ENCODE results near the gene SLC9A3.
A peak's percentile ranks its signal among the peaks of the same experiment; 100 is the strongest.

The SLC9A3 gene

GRCh38 chr5:543351-543750 lies 19.1 kb upstream of the SLC9A3 start:
- Histone ChIP-seq H3K4me2 (ENCODE audit: low read length) (no peak overlapping the region), H2BK15ac (replicated peaks; ENCODE audit: low read depth) (no peak overlapping the region), H2BK120ac (ENCODE audit: low read depth, low read length) (no peak overlapping the region), H3K27me3 (ENCODE audit: insufficient read depth, low read length, poor library complexity) (no peaks in the 10 kb centered on the region), H4K5ac (ENCODE audit: low read length) (no peak overlapping the region), H2AK5ac (ENCODE audit: low read length) (no peak overlapping the region), H3K27ac (ENCODE audit: low read depth, low read length) (no peak overlapping the region), H3K79me2 (ENCODE audit: control insufficient read depth, insufficient read depth, low read length) (no peaks in the 10 kb centered on the region), H4K8ac (ENCODE audit: low read depth, low read length) (no peak overlapping the region), H3K4me1 (ENCODE audit: control insufficient read depth, low read depth, low read length) (no peaks in the 10 kb centered on the region), H3K23ac (ENCODE audit: low read length) (no peak overlapping the region), H3K36me3 (ENCODE audit: control insufficient read depth, insufficient read depth, low read length) (no peaks in the 10 kb centered on the region), H2BK5ac (ENCODE audit: low read length) (no peak overlapping the region), H3K9ac (ENCODE audit: low read length) (no peak overlapping the region), H3K56ac (ENCODE audit: low read length) (no peak overlapping the region), H3K4me3 (ENCODE audit: low read length) (no peak overlapping the region), H3K79me1 (ENCODE audit: low read length) (no peaks in the 10 kb centered on the region), H3K4ac (ENCODE audit: low read depth, low read length) (no peak overlapping the region), H3K18ac (ENCODE audit: low read length) (no peak overlapping the region)
- DNase-seq, result no peak
- WGBS (ENCODE audit: extremely low coverage, insufficient coverage, low lambda C conversion rate), result no CpG with 5 or more reads among the region's 5 CpGs

GRCh38 chr5:542319-543311 lies 18.4 kb upstream of the SLC9A3 start:
- no peaks in the 10 kb centered on the region for H3K36me3 ChIP-seq (ENCODE audit: control insufficient read depth, insufficient read depth, low read length)
- no peak overlapping the region for H4K8ac ChIP-seq (ENCODE audit: low read depth, low read length)
- no peaks in the 10 kb centered on the region for H3K79me1 ChIP-seq (ENCODE audit: low read length)
- no peak overlapping the region for H3K4me3 ChIP-seq (ENCODE audit: low read length)
- no peak overlapping the region for H3K4ac ChIP-seq (ENCODE audit: low read depth, low read length)
- no peak overlapping the region for H4K5ac ChIP-seq (ENCODE audit: low read length)
- peak overlapping the region; percentile 45 for H3K23ac ChIP-seq (ENCODE audit: low read length)
- WGBS (ENCODE audit: extremely low coverage, insufficient coverage, low lambda C conversion rate), result no CpG with 5 or more reads among the region's 32 CpGs
- no peaks in the 10 kb centered on the region for H3K27me3 ChIP-seq (ENCODE audit: insufficient read depth, low read length, poor library complexity)
- H2BK120ac ChIP-seq (ENCODE audit: low read depth, low read length), result no peak overlapping the region
- H2AK5ac ChIP-seq (ENCODE audit: low read length), result no peak overlapping the region
- no peak overlapping the region for H3K9ac ChIP-seq (ENCODE audit: low read length)
- no peak overlapping the region for H3K27ac ChIP-seq (ENCODE audit: low read depth, low read length)
- no peaks in the 10 kb centered on the region for H3K79me2 ChIP-seq (ENCODE audit: control insufficient read depth, insufficient read depth, low read length)
- no peak overlapping the region for H3K18ac ChIP-seq (ENCODE audit: low read length)
- H2BK15ac ChIP-seq (replicated peaks; ENCODE audit: low read depth), result no peak overlapping the region
- H2BK5ac ChIP-seq (ENCODE audit: low read length), result no peak overlapping the region
- no peaks in the 10 kb centered on the region for H3K4me1 ChIP-seq (ENCODE audit: control insufficient read depth, low read depth, low read length)
- H3K4me2 ChIP-seq (ENCODE audit: low read length), result no peak overlapping the region
- no peak overlapping the region for H3K56ac ChIP-seq (ENCODE audit: low read length)
- no peak for DNase-seq

- H3K36me3 ChIP-seq (ENCODE audit: control insufficient read depth, insufficient read depth, low read length), result no peaks in the 10 kb centered on the region
Observed at GRCh38 chr5:541539-542318, 17.5 kb upstream of the SLC9A3 start.

GRCh38 chr5:540906-541538 lies 16.8 kb upstream of the SLC9A3 start:
- DNase-seq, result no peak
- Histone ChIP-seq H3K79me1 (ENCODE audit: low read length) (no peaks in the 10 kb centered on the region), H3K18ac (ENCODE audit: low read length) (no peak overlapping the region), H3K27me3 (ENCODE audit: insufficient read depth, low read length, poor library complexity) (no peaks in the 10 kb centered on the region), H3K23ac (ENCODE audit: low read length) (no peak overlapping the region), H3K4me3 (ENCODE audit: low read length) (no peak overlapping the region), H3K27ac (ENCODE audit: low read depth, low read length) (no peak overlapping the region), H3K36me3 (ENCODE audit: control insufficient read depth, insufficient read depth, low read length) (no peaks in the 10 kb centered on the region), H4K8ac (ENCODE audit: low read depth, low read length) (no peak overlapping the region), H3K4ac (ENCODE audit: low read depth, low read length) (no peak overlapping the region), H3K9ac (ENCODE audit: low read length) (no peak overlapping the region), H2AK5ac (ENCODE audit: low read length) (no peak overlapping the region), H2BK120ac (ENCODE audit: low read depth, low read length) (no peak overlapping the region), H3K56ac (ENCODE audit: low read length) (no peak overlapping the region), H2BK15ac (replicated peaks; ENCODE audit: low read depth) (no peak overlapping the region), H4K5ac (ENCODE audit: low read length) (no peak overlapping the region), H3K4me1 (ENCODE audit: control insufficient read depth, low read depth, low read length) (no peaks in the 10 kb centered on the region), H3K4me2 (ENCODE audit: low read length) (no peak overlapping the region), H3K79me2 (ENCODE audit: control insufficient read depth, insufficient read depth, low read length) (no peaks in the 10 kb centered on the region), H2BK5ac (ENCODE audit: low read length) (no peak overlapping the region)
- WGBS (ENCODE audit: extremely low coverage, insufficient coverage, low lambda C conversion rate), result no CpG with 5 or more reads among the region's 17 CpGs

More at GRCh38 chr5:541539-542318, 17.5 kb upstream of the SLC9A3 start:
- Histone ChIP-seq H2BK15ac (replicated peaks; ENCODE audit: low read depth) (no peak overlapping the region), H3K27ac (ENCODE audit: low read depth, low read length) (no peak overlapping the region), H3K4me2 (ENCODE audit: low read length) (no peak overlapping the region), H3K23ac (ENCODE audit: low read length) (no peak overlapping the region), H3K27me3 (ENCODE audit: insufficient read depth, low read length, poor library complexity) (no peaks in the 10 kb centered on the region), H2BK120ac (ENCODE audit: low read depth, low read length) (no peak overlapping the region), H3K4me3 (ENCODE audit: low read length) (no peak overlapping the region), H2AK5ac (ENCODE audit: low read length) (no peak overlapping the region), H3K56ac (ENCODE audit: low read length) (no peak overlapping the region), H3K9ac (ENCODE audit: low read length) (no peak overlapping the region), H2BK5ac (ENCODE audit: low read length) (no peak overlapping the region), H3K79me2 (ENCODE audit: control insufficient read depth, insufficient read depth, low read length) (no peaks in the 10 kb centered on the region), H4K8ac (ENCODE audit: low read depth, low read length) (no peak overlapping the region), H3K4me1 (ENCODE audit: control insufficient read depth, low read depth, low read length) (no peaks in the 10 kb centered on the region), H4K5ac (ENCODE audit: low read length) (no peak overlapping the region), H3K18ac (ENCODE audit: low read length) (no peak overlapping the region), H3K79me1 (ENCODE audit: low read length) (no peaks in the 10 kb centered on the region), H3K4ac (ENCODE audit: low read depth, low read length) (no peak overlapping the region)
- no CpG with 5 or more reads among the region's 24 CpGs for WGBS (ENCODE audit: extremely low coverage, insufficient coverage, low lambda C conversion rate)
- no peak for DNase-seq

GRCh38 chr5:540071-540905 lies 16.0 kb upstream of the SLC9A3 start:
- Histone ChIP-seq H3K4me2 (ENCODE audit: low read length) (no peak overlapping the region), H3K18ac (ENCODE audit: low read length) (no peak overlapping the region), H3K23ac (ENCODE audit: low read length) (no peak overlapping the region), H3K27ac (ENCODE audit: low read depth, low read length) (no peak overlapping the region), H3K36me3 (ENCODE audit: control insufficient read depth, insufficient read depth, low read length) (no peaks in the 10 kb centered on the region), H2BK15ac (replicated peaks; ENCODE audit: low read depth) (no peak overlapping the region), H2BK120ac (ENCODE audit: low read depth, low read length) (no peak overlapping the region), H3K79me1 (ENCODE audit: low read length) (no peaks in the 10 kb centered on the region), H3K4ac (ENCODE audit: low read depth, low read length) (no peak overlapping the region), H3K4me3 (ENCODE audit: low read length) (no peak overlapping the region), H2BK5ac (ENCODE audit: low read length) (no peak overlapping the region), H3K9ac (ENCODE audit: low read length) (no peak overlapping the region), H2AK5ac (ENCODE audit: low read length) (no peak overlapping the region), H3K4me1 (ENCODE audit: control insufficient read depth, low read depth, low read length) (no peaks in the 10 kb centered on the region), H3K27me3 (ENCODE audit: insufficient read depth, low read length, poor library complexity) (no peaks in the 10 kb centered on the region), H3K79me2 (ENCODE audit: control insufficient read depth, insufficient read depth, low read length) (no peaks in the 10 kb centered on the region), H4K8ac (ENCODE audit: low read depth, low read length) (no peak overlapping the region), H4K5ac (ENCODE audit: low read length) (no peak overlapping the region), H3K56ac (ENCODE audit: low read length) (no peak overlapping the region)
- WGBS (ENCODE audit: extremely low coverage, insufficient coverage, low lambda C conversion rate), result no CpG with 5 or more reads among the region's 23 CpGs
- no peak for DNase-seq
